HT1080 (cell line): Measurements from ENCODE around the gene PLCH1. TPM values are rescaled to one million over a fixed set of nuclear protein-coding genes. Genes with fewer than 3 reads are reported as not detected.
"Not testable (repeated sequence)": the region's sequence is repeated elsewhere in the genome, so short reads cannot be mapped to it uniquely, and the experiment has no call there.

Experiments used
- DNase-seq: peaks from one replicate; pipeline ENCODE4 v3.0.0-alpha.2; 2015; ENCODE audit warnings: low read depth
- total RNA-seq: library from RNA; depleted of rRNA; stranded (reverse); fragments of >200 nt; shearing (Covaris generic); gene quantifications from 2 replicates; pipeline ENCODE4 v1.2.3, GENCODE V29; 2014

The PLCH1 gene
- total RNA-seq, 1 experiment from 2014 or later: 0.53 TPM

DNA sequence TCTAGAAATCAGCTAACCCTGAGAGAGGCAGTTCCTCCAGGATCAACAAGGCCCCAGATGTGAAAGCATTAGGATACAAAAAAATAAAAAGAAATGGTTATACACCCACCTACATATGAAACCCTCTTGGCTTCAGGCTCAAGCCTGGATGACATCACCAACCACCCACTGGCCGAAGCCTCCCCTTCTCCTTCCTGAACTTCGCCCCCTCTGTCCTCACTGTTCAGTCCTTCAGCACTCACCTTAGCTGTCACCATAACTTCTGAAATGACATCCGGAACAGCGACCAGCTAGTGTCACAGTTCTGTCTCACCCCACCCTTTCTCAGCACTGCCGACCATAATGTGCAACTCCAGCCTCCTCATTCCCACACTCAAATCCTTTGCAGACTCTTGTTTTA lies 98.7 kb downstream of the PLCH1 start:
- no peak for DNase-seq

- DNase-seq: no peak
Measured at GRCh38 chr3:155643581-155644165, 101.2 kb downstream of the PLCH1 start.

DNA sequence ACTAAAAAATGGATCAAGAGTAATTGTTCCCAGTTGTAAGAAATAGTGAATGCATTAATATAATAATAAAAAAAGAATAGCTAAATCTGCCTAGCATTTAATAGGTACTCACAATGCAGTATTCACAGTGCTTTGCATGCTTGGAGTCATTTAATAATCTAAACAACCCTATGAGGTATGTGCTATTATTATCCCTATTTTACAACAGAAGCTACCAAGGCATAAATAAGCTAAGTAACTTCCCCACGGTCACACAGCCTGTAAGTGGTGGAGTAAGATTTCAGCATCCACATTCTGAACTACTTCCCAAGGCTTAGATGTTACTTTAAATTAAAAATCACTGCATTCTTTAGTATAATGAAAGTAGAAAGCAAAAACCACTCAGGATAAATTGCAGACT lies 102.9 kb downstream of the PLCH1 start:
- no peak for DNase-seq

DNA sequence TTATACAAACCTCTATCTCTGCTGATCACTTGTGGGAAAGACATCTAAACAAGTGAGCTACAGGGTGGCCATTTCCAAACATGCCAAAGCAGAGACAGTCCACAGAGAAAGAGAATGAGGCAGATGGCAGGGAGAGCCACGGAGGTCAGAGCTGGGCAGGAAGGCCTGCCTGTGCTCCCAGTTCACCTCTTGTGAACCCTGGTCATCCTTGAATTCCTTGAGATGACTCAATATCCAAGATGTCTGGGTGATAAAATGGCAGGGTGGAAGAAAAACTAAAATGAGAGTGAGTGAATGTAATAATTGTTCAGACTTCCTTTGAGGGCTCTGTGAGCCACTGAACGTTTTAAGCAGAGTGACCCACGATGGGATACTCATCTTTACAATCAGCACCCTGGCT lies 104.8 kb downstream of the PLCH1 start:
- peak; percentile 47 for DNase-seq

GRCh38 chr3:155639462-155640055 lies 105.3 kb downstream of the PLCH1 start:
- DNase-seq: peak; percentile 46

DNA sequence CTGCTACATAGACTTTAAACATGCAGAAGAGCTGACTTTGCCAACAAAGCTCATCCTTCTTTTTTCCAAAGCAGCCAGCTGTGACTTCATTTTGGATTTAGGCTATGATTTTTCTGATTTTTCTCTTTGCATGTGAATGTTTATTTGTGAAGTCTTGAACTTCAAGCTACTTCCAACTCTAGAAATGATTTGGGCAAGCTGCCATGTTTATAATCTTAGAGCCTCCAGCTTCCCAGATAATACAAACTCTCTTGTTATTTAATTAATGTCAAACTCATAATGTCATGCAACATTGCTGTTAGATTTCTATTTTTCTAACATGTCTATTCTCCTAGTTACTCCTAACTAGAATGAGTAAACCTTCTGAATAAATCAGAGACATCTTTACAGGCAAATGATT lies 106.4 kb downstream of the PLCH1 start:
- DNase-seq: not testable (repeated sequence)

DNA sequence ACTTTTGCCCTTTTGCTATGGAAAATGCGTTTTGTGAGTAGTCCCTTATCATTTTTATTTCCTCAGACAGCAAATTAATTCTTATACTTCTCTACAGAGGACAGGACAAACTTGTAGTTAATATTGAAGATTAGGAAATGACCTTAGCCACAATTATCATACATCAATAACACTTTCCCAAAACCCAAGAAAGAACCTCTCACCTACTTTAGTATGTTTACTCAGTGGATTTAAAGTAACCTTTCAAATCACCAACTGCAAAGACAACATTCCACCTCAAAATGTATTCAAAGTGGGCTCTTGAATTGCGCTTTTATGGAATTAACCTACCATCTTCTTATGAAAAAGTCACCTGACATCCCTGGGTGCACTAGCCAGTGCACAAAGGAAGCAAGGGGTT lies 107.3 kb downstream of the PLCH1 start:
- DNase-seq: no peak

- DNase-seq: no peak
Measured at GRCh38 chr3:155635056-155635455, 109.8 kb downstream of the PLCH1 start.

- no peak for DNase-seq
Measured at GRCh38 chr3:155634121-155634719, 110.7 kb downstream of the PLCH1 start.

GRCh38 chr3:155631323-155632019 lies 113.4 kb downstream of the PLCH1 start:
- DNase-seq: no peak

- no peak for DNase-seq
Measured at GRCh38 chr3:155629556-155629955, 115.3 kb downstream of the PLCH1 start.

GRCh38 chr3:155629056-155629455 lies 115.8 kb downstream of the PLCH1 start:
- DNase-seq: no peak

DNA sequence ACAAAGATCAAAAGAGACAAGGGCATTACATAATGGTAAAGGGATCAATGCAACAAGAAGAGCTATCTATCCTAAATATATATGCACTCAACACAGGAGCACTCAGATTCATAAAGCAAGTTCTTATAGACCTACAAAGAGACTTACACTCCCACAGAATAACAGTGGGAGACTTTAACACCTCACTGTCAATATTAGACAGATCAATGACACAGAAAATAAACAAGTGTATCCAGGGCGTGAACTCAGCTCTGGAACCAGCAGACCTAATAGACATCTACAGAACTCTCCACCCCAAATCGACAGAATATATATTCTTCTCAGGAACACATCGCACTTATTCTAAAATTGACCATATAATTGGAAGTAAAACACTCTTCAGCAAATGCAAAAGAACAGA lies 122.2 kb downstream of the PLCH1 start:
- not testable (repeated sequence) for DNase-seq

- not testable (repeated sequence) for DNase-seq
Measured at GRCh38 chr3:155620552-155620951, 124.3 kb downstream of the PLCH1 start.

GRCh38 chr3:155619118-155619915 lies 125.6 kb downstream of the PLCH1 start:
- DNase-seq: no peak

DNA sequence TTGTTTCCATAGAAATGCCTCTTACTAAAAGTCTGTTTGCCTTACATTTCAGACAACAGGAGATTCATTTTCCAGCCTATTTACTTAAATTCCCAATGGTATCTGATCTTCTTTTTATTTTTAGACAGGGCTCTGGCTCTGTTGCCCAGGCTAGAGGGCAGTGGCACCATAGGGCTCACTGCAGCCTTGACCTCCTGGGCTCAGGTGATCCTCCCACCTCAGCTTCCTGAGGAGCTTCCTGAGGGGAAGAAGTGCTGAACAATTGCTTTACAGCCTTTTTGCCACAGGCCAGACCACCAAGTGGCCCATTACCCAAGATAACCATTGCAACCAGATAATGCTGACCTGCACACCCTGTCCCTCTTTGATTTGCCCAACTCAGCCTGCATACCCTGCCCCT lies 126.3 kb downstream of the PLCH1 start:
- no peak for DNase-seq

GRCh38 chr3:155617346-155617925 lies 127.4 kb downstream of the PLCH1 start:
- DNase-seq: no peak

DNA sequence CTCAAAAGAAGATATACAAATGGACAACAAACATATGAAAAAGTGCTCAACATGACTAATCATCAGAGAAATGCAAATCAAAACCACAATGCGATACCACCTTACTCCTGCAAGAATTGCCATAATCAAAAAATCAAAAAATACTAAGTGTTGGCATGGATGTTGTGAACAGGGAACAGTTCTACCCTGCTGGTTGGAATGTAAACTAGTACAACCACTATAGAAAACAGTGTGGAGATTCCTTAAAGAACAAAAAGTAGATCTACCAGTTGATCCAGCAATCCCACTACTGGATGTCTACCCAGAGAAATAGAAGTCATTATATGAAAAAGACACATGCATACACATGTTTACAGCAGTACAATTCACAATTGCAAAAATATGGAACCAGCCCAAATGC lies 129.7 kb downstream of the PLCH1 start:
- DNase-seq: not testable (repeated sequence)

DNA sequence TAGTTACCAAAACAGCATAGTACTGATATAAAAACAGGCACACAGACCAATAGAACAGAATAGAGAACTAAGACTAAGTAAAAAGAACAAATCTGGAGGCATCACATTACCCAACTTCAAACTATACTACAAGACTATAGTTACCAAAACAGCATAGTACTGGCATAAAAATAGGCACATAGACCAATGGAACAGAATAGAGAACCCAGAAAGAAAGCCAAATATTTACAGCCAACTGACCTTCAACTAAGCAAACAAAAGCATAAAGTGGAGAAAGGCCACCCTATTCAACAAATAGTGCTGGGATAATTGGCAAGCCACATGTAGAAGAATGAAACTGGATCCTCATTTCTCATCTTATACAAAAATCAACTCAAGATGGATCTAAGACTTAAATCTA lies 130.5 kb downstream of the PLCH1 start:
- not testable (repeated sequence) for DNase-seq

DNA sequence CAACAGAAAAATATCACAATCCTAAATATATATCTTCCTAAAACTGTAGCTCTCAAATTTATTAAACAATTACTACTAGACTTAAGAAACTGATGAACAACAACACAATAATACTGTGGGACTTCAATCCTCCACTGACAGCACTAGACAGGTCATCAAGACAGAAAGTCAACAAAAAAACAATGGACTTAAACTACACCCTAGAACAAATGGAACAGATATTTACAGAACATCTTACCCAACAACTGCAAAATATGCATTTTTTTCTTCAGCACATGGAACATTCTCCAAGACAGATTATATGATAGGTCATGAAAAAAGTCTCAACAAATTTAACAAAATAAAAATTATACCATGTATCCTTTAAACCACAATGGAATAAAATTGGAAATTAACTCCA lies 133.4 kb downstream of the PLCH1 start:
- no peak for DNase-seq

- no peak for DNase-seq
Measured at GRCh38 chr3:155609586-155609985, 135.3 kb downstream of the PLCH1 start.
